HG03135 (cell line): ENCODE results near the gene SLC25A33.

Experiments used
- ATAC-seq: cut with Tn5 transposase; IDR thresholded peaks from one replicate; pipeline ENCODE4 v1.9.1; 2021; ENCODE audit warnings: mild to moderate bottlenecking, moderate library complexity; ENCODE audit not compliant: unreplicated experiment

The SLC25A33 gene

GRCh38 chr1:9599741-9600140, 60.5 kb downstream of the SLC25A33 start:
- ATAC-seq, result no peak

GRCh38 chr1:9600861-9601834, 61.9 kb downstream of the SLC25A33 start:
- ATAC-seq, result no peak

GRCh38 chr1:9601942-9602793, 62.9 kb downstream of the SLC25A33 start:
- ATAC-seq, result no peak

- no peak for ATAC-seq
Observed at GRCh38 chr1:9602794-9603167, 63.5 kb downstream of the SLC25A33 start.

GRCh38 chr1:9603307-9603706, 64.0 kb downstream of the SLC25A33 start:
- no peak for ATAC-seq

- no peak for ATAC-seq
Observed at GRCh38 chr1:9603766-9604753, 64.8 kb downstream of the SLC25A33 start.

GRCh38 chr1:9604836-9605235, 65.6 kb downstream of the SLC25A33 start:
- ATAC-seq, result no peak

GRCh38 chr1:9605946-9606455, 66.7 kb downstream of the SLC25A33 start:
- no peak for ATAC-seq

GRCh38 chr1:9606458-9606857, 67.2 kb downstream of the SLC25A33 start:
- ATAC-seq, result no peak

GRCh38 chr1:9606948-9607347, 67.7 kb downstream of the SLC25A33 start:
- no peak for ATAC-seq

- ATAC-seq, result no peak
Observed at GRCh38 chr1:9607352-9607751, 68.1 kb downstream of the SLC25A33 start.

GRCh38 chr1:9609998-9610397, 70.7 kb downstream of the SLC25A33 start:
- no peak for ATAC-seq

- ATAC-seq, result no peak
Observed at GRCh38 chr1:9610548-9610947, 71.3 kb downstream of the SLC25A33 start.

GRCh38 chr1:9611716-9612115, 72.5 kb downstream of the SLC25A33 start:
- ATAC-seq, result no peak

GRCh38 chr1:9612162-9612845, 73.0 kb downstream of the SLC25A33 start:
- no peak for ATAC-seq

- ATAC-seq, result no peak
Observed at GRCh38 chr1:9612871-9613624, 73.8 kb downstream of the SLC25A33 start.

- no peak for ATAC-seq
Observed at GRCh38 chr1:9613625-9614299, 74.5 kb downstream of the SLC25A33 start.

- ATAC-seq, result no peak
Observed at GRCh38 chr1:9615316-9616063, 76.2 kb downstream of the SLC25A33 start.
